Esophagus muscularis mucosa (tissue), 3 donors: ENCODE data around the gene PPP4R2.
"Not testable (repeated sequence)": the region's sequence is repeated elsewhere in the genome, so short reads cannot be mapped to it uniquely, and the experiment has no call there.

Experiments used
- EP300 ChIP-seq: sonication (generic); formaldehyde crosslinking; IDR thresholded peaks from one replicate; pipeline ENCODE4 v1.6.1; 2017; ENCODE audit warnings: antibody characterized with exemption
- POLR2AphosphoS5 ChIP-seq, 2 donors: sonication (generic); formaldehyde crosslinking; IDR thresholded peaks; one replicate each; pipeline ENCODE4 v1.6.1; 2017; ENCODE audit warnings: antibody characterized with exemption in 2 of 2

DNA sequence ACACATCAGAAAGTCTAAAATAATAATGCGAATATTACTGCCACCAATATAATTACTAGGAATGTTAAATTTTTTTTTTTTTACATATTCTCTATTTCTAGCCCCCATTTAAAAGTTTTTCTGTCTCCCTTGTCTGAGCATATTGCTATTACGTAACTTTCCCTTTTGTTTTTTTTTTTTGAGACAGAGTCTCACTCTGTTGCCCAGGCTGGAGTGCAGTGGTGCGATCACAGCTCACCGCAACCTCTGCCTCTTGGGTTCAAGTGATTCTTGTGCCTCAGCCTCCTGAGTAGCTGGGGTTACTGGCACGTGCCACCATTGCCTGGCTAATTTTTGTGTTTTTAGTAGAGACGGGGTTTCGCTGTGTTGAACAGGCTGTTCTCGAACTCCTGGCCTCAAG, 6.4 kb downstream of the PPP4R2 start:
- TF ChIP-seq EP300; POLR2AphosphoS5 (IDR thresholded peaks at IDR 0.05): not testable (repeated sequence)
